ENCODE data around the gene CLEC18B.
"Not testable (repeated sequence)": the region's sequence is repeated elsewhere in the genome, so short reads cannot be mapped to it uniquely, and the experiment has no call there.

CLEC18B gene

DNA sequence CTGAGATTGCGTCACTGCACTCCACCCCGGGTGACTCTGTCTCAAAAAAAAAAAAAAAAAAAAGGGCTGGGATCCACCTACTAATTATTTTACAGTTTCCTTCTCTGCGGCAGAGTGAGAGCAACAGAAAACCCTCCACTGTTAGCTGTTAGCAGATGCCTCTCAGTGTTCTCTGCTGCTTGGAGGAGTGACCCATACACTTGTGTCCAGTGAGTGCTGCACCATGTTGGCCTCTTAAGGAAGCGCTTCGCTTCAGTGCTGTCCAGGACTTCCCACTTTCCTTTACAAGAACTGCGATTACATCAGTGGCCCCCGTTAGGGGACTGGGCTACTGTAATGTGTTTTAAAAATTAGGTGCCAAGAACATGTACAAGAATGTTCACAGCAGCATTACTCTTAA, 18.4 kb upstream of the CLEC18B start:
- Histone ChIP-seq H3K27ac (ENCODE audit: low read length) (no peak overlapping the region), H3K4me1 (ENCODE audit: control insufficient read depth in 1 of 2, insufficient read depth in 2 of 2, low read length in 2 of 2) (no peaks in the 10 kb centered on the region), H3K27me3 (ENCODE audit: low read depth, low read length) (no peaks in the 10 kb centered on the region), H3K9me3 (ENCODE audit: control insufficient read depth in 1 of 2, low read length in 2 of 2) (no peaks in the 10 kb centered on the region), H3K4me3 (ENCODE audit: low read depth in 1 of 2, low read length in 2 of 2) (no peak overlapping the region), H3K36me3 (ENCODE audit: control insufficient read depth in 1 of 2, insufficient read depth in 2 of 2, low read length in 2 of 2) (no peaks in the 10 kb centered on the region)

DNA sequence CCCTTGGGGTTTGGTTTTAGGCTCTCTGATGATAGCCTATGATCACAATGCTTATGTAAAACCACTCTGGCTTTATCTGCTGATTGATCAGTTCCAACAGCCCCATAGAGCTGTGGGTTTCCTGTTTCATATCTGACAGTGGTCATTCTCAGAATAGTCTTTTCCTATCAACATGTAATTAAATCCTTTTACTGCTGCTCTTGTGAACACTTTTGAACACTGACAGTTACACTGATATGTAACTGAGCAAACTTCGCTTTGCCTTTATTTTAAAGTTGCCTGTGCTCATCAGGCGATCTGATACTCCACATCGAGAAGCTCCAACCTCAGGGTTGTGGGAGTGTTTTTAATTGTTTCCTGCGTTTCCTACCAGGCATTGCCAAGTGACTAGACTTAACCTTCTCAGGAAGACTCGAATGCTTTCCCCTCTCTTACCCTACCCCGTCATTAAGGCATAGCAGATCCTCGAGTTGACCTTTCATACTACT, 17.3 kb upstream of the CLEC18B start:
- Histone ChIP-seq H3K4me1 (ENCODE audit: control insufficient read depth in 1 of 2, insufficient read depth in 2 of 2, low read length in 2 of 2) (no peaks in the 10 kb centered on the region), H3K36me3 (ENCODE audit: control insufficient read depth in 1 of 2, insufficient read depth in 2 of 2, low read length in 2 of 2) (no peaks in the 10 kb centered on the region), H3K4me3 (ENCODE audit: low read depth in 1 of 2, low read length in 2 of 2) (no peak overlapping the region), H3K27me3 (ENCODE audit: low read depth, low read length) (no peaks in the 10 kb centered on the region), H3K27ac (ENCODE audit: low read length) (no peak overlapping the region), H3K9me3 (ENCODE audit: control insufficient read depth in 1 of 2, low read length in 2 of 2) (no peaks in the 10 kb centered on the region)

DNA sequence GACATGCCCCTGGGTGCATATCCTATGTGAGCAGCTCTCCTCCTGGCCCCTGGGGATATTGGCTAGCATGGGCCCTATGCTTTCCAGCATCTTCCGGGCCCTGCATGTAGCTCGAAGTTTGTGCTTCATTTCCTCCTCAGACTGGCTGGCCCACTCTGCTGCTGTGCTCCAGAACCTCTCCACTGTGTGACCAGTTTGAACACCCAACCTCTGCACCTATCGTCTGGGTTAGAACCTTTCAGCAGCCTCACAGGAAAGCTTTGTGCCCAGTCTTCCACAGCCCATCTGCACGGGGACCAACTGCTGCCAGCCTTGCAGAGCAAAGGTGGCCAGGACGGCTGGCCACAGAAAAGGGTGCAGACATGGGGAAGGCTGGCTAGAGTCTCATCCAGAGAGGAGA, 10.2 kb upstream of the CLEC18B start:
- H3K27ac ChIP-seq (ENCODE audit: low read length): no peak overlapping the region

DNA sequence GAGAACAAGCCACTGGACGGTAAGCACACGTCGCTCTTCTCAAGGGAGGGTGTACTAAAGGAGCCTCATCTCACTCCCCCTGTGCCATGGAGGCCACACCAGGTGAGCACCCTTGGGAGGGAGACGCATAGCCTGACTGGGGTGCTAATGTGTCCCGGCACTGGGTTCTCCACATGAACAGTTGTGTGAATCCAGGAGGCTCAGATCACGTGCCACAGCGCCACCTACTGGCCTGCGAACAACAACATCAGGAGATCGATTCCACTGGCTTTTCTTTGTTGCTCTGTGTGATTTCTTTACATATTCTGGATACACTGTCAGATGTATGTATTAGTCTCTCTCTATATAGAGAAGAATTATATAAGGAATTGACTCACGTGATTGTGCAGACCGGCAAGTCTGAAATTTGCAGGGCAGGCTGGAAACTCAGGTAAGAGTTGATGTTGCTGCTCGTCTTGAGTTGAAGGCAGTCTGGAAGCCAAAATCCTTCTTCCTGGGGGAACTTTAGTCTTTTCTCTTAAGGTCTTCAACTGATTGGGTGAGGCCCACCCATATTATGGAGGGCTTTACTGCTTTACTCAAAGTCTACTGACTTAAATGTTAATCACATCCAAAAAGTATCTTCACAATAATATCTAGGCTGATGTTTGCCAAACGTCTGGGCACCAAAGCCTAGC, 8.9 kb upstream of the CLEC18B start:
- not testable (repeated sequence) for H3K4me3 ChIP-seq (ENCODE audit: low read depth in 1 of 2, low read length in 2 of 2); H3K9me3 ChIP-seq (ENCODE audit: control insufficient read depth in 1 of 2, low read length in 2 of 2); H3K36me3 ChIP-seq (ENCODE audit: control insufficient read depth in 1 of 2, insufficient read depth in 2 of 2, low read length in 2 of 2); H3K27ac ChIP-seq (ENCODE audit: low read length); H3K4me1 ChIP-seq (ENCODE audit: control insufficient read depth in 1 of 2, insufficient read depth in 2 of 2, low read length in 2 of 2); H3K27me3 ChIP-seq (ENCODE audit: low read depth, low read length)

More for the DNA sequence above, 10.2 kb upstream of the CLEC18B start:
- H3K4me3 ChIP-seq (ENCODE audit: low read depth in 1 of 2, low read length in 2 of 2): no peak overlapping the region
- no peaks in the 10 kb centered on the region for H3K36me3 ChIP-seq (ENCODE audit: control insufficient read depth in 1 of 2, insufficient read depth in 2 of 2, low read length in 2 of 2)
- no peaks in the 10 kb centered on the region for H3K9me3 ChIP-seq (ENCODE audit: control insufficient read depth in 1 of 2, low read length in 2 of 2)
- H3K27me3 ChIP-seq (ENCODE audit: low read depth, low read length): no peaks in the 10 kb centered on the region
- H3K4me1 ChIP-seq (ENCODE audit: control insufficient read depth in 1 of 2, insufficient read depth in 2 of 2, low read length in 2 of 2): no peaks in the 10 kb centered on the region

DNA sequence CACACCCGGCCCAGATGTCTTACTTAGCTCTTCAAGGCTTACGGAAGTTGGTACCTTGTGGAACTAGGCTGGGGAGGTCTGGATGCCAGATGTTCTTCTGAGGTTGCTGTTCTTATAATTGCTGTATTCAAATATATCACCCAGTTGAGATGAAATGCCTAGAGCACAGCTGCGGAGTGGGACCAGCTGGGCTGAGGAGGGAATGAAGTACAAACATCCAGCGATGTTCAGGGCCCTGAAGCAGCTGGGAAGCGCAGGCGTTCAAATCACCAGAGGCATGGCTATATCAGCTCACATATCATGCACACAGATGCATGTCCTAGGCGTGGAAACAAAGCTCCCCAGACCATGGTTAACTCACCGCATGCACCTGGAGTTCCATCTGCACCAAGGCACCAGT, 7.2 kb upstream of the CLEC18B start:
- H3K27ac ChIP-seq (ENCODE audit: low read length); H3K27me3 ChIP-seq (ENCODE audit: low read depth, low read length); H3K9me3 ChIP-seq (ENCODE audit: control insufficient read depth in 1 of 2, low read length in 2 of 2); H3K36me3 ChIP-seq (ENCODE audit: control insufficient read depth in 1 of 2, insufficient read depth in 2 of 2, low read length in 2 of 2); H3K4me1 ChIP-seq (ENCODE audit: control insufficient read depth in 1 of 2, insufficient read depth in 2 of 2, low read length in 2 of 2); H3K4me3 ChIP-seq (ENCODE audit: low read depth in 1 of 2, low read length in 2 of 2): not testable (repeated sequence)

DNA sequence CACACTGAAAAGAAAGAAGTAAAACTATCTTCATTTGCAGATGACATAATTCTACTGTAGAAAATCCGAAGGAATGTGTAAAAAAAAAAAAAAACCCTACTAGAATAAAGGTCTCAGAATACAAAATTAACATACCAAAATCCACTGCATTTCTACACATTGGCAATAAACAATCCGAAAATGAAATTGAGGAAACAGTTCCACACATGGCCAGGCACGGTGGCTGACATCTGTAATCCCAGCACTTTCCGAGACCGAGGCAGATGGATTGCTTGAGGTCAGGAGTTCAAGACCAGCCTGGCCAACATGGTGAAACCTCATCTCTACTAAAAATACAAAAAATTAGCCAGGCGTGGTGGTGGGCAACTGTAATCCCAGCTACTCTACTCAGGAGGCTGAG, 4.5 kb upstream of the CLEC18B start:
- not testable (repeated sequence) for H3K36me3 ChIP-seq (ENCODE audit: control insufficient read depth in 1 of 2, insufficient read depth in 2 of 2, low read length in 2 of 2); H3K9me3 ChIP-seq (ENCODE audit: control insufficient read depth in 1 of 2, low read length in 2 of 2); H3K27ac ChIP-seq (ENCODE audit: low read length); H3K4me3 ChIP-seq (ENCODE audit: low read depth in 1 of 2, low read length in 2 of 2); H3K4me1 ChIP-seq (ENCODE audit: control insufficient read depth in 1 of 2, insufficient read depth in 2 of 2, low read length in 2 of 2); H3K27me3 ChIP-seq (ENCODE audit: low read depth, low read length)

DNA sequence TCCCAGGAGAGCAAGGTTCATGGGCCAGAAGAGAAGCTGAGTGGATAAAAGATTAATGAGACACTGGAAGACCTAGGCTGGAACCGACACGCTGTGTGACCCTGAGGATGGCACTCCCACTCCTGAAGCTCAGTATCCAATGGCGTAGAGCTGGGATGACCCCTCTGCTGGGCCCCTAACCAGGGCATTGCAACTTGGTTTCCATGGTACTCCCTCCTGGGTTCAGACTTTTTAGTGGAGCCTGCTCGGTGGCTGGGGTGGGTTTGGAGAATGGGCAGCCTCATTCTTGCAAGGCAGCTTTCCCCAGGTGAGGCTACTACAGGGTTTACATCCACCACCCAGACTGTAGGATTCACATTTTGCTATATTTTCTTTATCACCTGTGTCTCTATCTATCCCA, 2.4 kb upstream of the CLEC18B start:
- not testable (repeated sequence) for H3K4me3 ChIP-seq (ENCODE audit: low read depth in 1 of 2, low read length in 2 of 2); H3K4me1 ChIP-seq (ENCODE audit: control insufficient read depth in 1 of 2, insufficient read depth in 2 of 2, low read length in 2 of 2); H3K27me3 ChIP-seq (ENCODE audit: low read depth, low read length); H3K27ac ChIP-seq (ENCODE audit: low read length); H3K9me3 ChIP-seq (ENCODE audit: control insufficient read depth in 1 of 2, low read length in 2 of 2); H3K36me3 ChIP-seq (ENCODE audit: control insufficient read depth in 1 of 2, insufficient read depth in 2 of 2, low read length in 2 of 2)

DNA sequence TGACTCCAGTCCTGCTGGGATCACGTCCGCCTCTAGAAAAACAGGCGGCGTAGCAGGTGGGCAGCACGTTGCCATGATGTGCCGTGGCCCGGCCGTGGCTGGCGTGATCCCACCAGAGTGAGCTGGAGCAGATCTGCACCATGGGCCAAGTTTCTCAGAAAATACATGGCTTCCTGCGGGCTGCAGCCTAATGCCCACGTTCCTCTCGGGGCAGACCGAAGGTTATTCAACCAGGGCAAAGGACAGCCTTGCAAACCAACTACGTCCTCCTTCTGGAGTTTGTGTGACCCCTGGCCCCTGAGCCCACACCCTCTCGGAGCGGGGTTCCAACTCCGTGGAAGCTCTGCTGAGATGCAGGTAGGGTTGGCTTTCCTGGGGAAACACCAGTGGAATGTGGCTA, 808 bp upstream of the CLEC18B start:
- H3K27ac ChIP-seq (ENCODE audit: low read length); H3K27me3 ChIP-seq (ENCODE audit: low read depth, low read length); H3K4me1 ChIP-seq (ENCODE audit: control insufficient read depth in 1 of 2, insufficient read depth in 2 of 2, low read length in 2 of 2); H3K4me3 ChIP-seq (ENCODE audit: low read depth in 1 of 2, low read length in 2 of 2); H3K9me3 ChIP-seq (ENCODE audit: control insufficient read depth in 1 of 2, low read length in 2 of 2); H3K36me3 ChIP-seq (ENCODE audit: control insufficient read depth in 1 of 2, insufficient read depth in 2 of 2, low read length in 2 of 2): not testable (repeated sequence)

DNA sequence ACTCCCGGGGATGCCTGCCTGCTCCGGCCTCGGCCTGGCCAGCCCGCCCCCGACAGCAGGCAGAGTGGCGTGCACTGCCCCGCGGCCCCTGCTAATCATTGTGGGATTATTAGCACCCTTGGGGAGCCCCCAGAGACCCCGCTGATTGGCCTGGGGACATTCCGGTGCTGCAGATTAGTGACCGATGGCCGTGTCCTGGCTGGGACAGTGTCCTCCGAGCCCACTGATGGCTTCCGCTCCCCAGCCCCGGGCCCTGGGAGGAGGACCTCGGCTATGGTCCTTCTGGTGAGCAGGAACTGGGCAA, 156 bp upstream of the CLEC18B start:
- not testable (repeated sequence) for H3K4me1 ChIP-seq (ENCODE audit: control insufficient read depth in 1 of 2, insufficient read depth in 2 of 2, low read length in 2 of 2); H3K27ac ChIP-seq (ENCODE audit: low read length); H3K4me3 ChIP-seq (ENCODE audit: low read depth in 1 of 2, low read length in 2 of 2); H3K36me3 ChIP-seq (ENCODE audit: control insufficient read depth in 1 of 2, insufficient read depth in 2 of 2, low read length in 2 of 2); H3K27me3 ChIP-seq (ENCODE audit: low read depth, low read length); H3K9me3 ChIP-seq (ENCODE audit: control insufficient read depth in 1 of 2, low read length in 2 of 2)

DNA sequence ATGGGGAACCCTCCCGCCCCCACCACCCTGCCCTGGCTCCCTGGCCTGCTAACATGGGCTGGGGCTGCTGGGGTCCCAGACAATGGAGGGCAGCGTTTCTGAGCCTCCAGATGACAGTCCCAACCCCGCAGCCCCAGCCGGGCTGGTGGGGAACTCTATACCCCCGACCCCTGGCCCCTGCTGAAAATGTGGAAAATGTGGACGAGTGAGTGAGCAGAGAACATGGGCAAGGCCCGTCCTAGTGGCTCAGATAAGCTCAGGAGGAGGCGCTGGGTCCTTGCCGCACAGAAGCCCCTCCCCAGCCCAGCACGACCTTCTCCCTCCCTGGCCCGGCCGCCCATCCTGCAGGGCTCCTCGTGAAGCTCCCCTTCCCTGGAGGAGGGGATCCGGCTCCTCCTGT, 1.5 kb downstream of the CLEC18B start:
- not testable (repeated sequence) for H3K27me3 ChIP-seq (ENCODE audit: low read depth, low read length); H3K4me1 ChIP-seq (ENCODE audit: control insufficient read depth in 1 of 2, insufficient read depth in 2 of 2, low read length in 2 of 2); H3K4me3 ChIP-seq (ENCODE audit: low read depth in 1 of 2, low read length in 2 of 2); H3K27ac ChIP-seq (ENCODE audit: low read length); H3K9me3 ChIP-seq (ENCODE audit: control insufficient read depth in 1 of 2, low read length in 2 of 2); H3K36me3 ChIP-seq (ENCODE audit: control insufficient read depth in 1 of 2, insufficient read depth in 2 of 2, low read length in 2 of 2)

DNA sequence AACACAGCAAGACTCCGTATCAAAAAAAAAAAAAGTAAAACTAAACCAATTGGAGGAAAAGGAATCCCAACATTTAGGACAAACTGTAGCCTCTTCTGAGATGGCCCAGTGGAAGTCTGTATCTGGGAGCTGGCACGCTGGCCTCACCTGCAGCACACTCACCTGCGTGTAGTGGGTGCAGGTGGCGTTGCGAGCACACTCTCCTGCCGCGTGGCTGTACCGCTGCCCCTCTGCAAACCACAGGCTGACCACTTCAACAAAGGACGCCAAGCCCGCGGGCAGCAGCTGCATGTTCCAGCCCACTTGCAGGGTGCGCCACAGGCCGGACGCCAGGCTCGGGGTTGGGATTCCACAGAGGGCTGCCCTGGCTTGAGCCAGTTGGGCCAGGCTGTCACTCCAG, 3.4 kb downstream of the CLEC18B start:
- not testable (repeated sequence) for H3K27ac ChIP-seq (ENCODE audit: low read length); H3K9me3 ChIP-seq (ENCODE audit: control insufficient read depth in 1 of 2, low read length in 2 of 2); H3K4me3 ChIP-seq (ENCODE audit: low read depth in 1 of 2, low read length in 2 of 2); H3K4me1 ChIP-seq (ENCODE audit: control insufficient read depth in 1 of 2, insufficient read depth in 2 of 2, low read length in 2 of 2); H3K27me3 ChIP-seq (ENCODE audit: low read depth, low read length); H3K36me3 ChIP-seq (ENCODE audit: control insufficient read depth in 1 of 2, insufficient read depth in 2 of 2, low read length in 2 of 2)

DNA sequence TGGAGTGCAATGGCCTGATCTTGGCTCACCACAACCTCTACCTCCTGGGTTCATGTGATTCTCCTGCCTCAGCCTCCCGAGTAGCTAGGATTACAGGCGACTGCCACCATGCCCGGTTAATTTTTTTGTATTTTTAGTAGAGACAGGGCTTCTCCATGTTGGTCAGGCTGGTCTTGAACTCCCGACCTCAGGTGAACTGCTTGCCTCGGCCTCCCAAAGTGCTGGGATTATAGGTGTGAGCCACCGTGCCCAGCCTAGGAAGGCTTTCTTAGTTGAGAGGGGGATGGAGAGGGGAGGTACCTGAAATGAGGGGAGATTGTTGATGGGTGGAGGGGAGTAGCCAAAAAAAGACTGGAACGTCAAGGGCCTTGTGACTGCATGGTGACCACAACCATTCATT, 7.4 kb downstream of the CLEC18B start:
- not testable (repeated sequence) for H3K36me3 ChIP-seq (ENCODE audit: control insufficient read depth in 1 of 2, insufficient read depth in 2 of 2, low read length in 2 of 2); H3K27ac ChIP-seq (ENCODE audit: low read length); H3K9me3 ChIP-seq (ENCODE audit: control insufficient read depth in 1 of 2, low read length in 2 of 2); H3K27me3 ChIP-seq (ENCODE audit: low read depth, low read length); H3K4me3 ChIP-seq (ENCODE audit: low read depth in 1 of 2, low read length in 2 of 2); H3K4me1 ChIP-seq (ENCODE audit: control insufficient read depth in 1 of 2, insufficient read depth in 2 of 2, low read length in 2 of 2)
